Choroid plexus epithelial cell (primary cell): ENCODE results near the gene DIP2C.

ENCODE experiments used
- DNase-seq: peaks from one replicate; pipeline ENCODE4 v3.0.0-alpha.2; 2010; ENCODE audit warnings: low read depth
- H3K4me3 ChIP-seq: 2 replicates; pipeline ENCODE4 v1.5.1; 2011; ENCODE audit warnings: low read depth, mild to moderate bottlenecking, control low read depth, low read length, moderate library complexity
- CTCF ChIP-seq: conservative IDR thresholded peaks from 2 replicates; pipeline ENCODE4 v1.5.1; 2011; ENCODE audit warnings: low read depth, mild to moderate bottlenecking, control low read depth, inconsistent platforms, low read length, moderate library complexity

The DIP2C gene, protein sequence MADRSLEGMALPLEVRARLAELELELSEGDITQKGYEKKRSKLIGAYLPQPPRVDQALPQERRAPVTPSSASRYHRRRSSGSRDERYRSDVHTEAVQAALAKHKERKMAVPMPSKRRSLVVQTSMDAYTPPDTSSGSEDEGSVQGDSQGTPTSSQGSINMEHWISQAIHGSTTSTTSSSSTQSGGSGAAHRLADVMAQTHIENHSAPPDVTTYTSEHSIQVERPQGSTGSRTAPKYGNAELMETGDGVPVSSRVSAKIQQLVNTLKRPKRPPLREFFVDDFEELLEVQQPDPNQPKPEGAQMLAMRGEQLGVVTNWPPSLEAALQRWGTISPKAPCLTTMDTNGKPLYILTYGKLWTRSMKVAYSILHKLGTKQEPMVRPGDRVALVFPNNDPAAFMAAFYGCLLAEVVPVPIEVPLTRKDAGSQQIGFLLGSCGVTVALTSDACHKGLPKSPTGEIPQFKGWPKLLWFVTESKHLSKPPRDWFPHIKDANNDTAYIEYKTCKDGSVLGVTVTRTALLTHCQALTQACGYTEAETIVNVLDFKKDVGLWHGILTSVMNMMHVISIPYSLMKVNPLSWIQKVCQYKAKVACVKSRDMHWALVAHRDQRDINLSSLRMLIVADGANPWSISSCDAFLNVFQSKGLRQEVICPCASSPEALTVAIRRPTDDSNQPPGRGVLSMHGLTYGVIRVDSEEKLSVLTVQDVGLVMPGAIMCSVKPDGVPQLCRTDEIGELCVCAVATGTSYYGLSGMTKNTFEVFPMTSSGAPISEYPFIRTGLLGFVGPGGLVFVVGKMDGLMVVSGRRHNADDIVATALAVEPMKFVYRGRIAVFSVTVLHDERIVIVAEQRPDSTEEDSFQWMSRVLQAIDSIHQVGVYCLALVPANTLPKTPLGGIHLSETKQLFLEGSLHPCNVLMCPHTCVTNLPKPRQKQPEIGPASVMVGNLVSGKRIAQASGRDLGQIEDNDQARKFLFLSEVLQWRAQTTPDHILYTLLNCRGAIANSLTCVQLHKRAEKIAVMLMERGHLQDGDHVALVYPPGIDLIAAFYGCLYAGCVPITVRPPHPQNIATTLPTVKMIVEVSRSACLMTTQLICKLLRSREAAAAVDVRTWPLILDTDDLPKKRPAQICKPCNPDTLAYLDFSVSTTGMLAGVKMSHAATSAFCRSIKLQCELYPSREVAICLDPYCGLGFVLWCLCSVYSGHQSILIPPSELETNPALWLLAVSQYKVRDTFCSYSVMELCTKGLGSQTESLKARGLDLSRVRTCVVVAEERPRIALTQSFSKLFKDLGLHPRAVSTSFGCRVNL (N-terminal part only)

DNA sequence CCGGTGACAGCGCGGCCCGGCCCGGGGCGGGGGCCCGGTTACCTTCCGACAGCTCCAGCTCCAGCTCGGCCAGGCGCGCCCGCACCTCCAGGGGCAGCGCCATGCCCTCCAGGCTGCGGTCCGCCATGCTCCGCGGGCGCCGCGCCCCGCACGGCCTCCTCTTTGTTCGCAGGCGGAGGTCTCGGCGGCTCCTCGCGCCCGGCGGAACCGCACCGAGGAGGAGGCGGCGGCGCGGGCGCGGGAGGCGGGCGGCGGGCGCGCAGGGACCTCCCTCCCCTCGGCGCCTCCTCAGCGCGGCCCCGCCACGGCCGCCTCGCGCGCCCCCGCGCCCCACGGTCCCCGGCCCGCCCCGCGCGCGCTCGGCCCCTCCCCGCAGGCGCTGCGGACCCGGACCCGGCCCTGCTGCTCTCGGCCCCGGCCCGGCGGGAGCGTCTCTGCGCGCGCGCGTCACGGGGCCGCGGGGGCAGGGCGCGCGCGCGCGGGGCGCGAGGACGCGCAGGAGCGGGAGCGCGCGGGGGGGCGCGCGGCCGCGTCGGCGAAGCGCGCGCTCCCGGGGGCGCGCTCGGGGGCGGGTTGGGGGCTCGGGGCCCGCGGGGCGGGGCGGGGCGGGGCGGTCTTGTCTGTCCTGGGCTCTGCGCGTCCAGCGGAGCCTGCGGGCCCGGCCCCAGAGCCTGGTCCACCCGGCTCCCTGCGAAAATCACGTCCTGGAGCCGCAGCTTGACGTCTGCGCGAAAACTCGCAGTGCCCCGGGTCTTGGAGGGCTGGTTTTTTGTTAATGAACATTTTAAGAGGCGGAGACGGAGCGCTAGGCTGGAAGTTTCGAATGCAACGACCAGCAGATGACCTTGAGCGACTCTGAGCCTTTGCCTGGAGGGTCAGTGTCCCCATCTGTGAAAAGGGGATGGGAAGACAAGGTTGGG, at the start of gene DIP2C:
TSS of gene DIP2C (minus strand) at position 217 of the 920 bp plus-strand sequence. CDS start at position 127, 90 bp downstream.
- DNase-seq: peak; percentile 78
- no peak for TF ChIP-seq CTCF
- H3K4me3 ChIP-seq: peak within 1 kb of the TSS; percentile 80

DNA sequence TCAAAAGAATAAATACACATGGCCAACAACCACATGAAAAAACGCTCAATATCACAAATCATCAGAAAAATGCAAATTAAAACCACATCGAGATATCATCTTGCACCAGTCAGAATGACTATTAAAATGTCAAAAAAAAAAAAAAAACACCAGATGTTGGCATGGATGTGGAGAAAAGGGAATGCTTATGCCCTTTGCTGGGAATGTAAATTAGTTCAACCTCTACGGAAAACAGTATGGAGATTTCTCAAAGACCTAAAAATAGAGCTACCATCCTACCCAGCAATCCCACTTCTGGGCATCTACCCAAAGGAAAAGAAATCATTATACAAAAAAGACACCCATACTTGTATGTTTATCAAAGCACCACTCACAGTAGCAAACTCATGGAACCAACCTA, 45.0 kb upstream of the DIP2C start:
- no peak for TF ChIP-seq CTCF

GRCh38 chr10:733086-733485, 43.6 kb upstream of the DIP2C start:
- no peak for TF ChIP-seq CTCF
- no peak for DNase-seq
- no peak overlapping the region for H3K4me3 ChIP-seq

More for the DNA sequence above, 45.0 kb upstream of the DIP2C start:
- no peak for DNase-seq
- H3K4me3 ChIP-seq: no peak overlapping the region

DNA sequence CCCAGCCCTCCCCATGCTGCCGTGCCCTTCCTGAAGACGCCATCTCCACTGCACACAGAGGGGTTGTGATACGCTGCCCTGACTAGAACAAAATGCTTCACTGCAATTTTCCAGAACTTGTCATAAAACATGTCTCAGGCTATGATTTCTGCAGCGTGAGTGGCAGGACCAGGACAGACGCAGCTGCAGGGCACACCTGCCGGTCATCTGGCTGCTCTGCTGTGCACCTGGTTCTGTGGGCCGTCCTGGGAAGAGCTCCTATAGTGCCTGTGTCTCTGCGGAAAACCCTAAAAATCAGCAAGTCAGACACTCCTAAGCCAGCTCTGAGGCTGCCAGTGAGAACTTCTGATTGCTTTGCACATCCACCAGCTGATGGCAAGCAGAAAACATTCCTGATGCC, 39.7 kb upstream of the DIP2C start:
- DNase-seq: no peak
- H3K4me3 ChIP-seq: no peak overlapping the region
- TF ChIP-seq CTCF: no peak

GRCh38 chr10:728603-729002, 39.1 kb upstream of the DIP2C start:
- no peak for DNase-seq
- no peak for TF ChIP-seq CTCF
- H3K4me3 ChIP-seq: no peak overlapping the region
